Fibroblast of mammary gland (primary cell): Measurements from ENCODE around the gene CELSR3.

Experiments used
- DNase-seq: peaks from one replicate; pipeline ENCODE4 v3.0.0-alpha.2; 2010; ENCODE audit warnings: low read depth
- H3K4me3 ChIP-seq: 2 replicates; pipeline ENCODE4 v1.5.1; 2011; ENCODE audit warnings: low read depth, mild to moderate bottlenecking, low read length, moderate library complexity; ENCODE audit not compliant: control insufficient read depth
- TF ChIP-seq, protein P1 (sequence below): conservative IDR thresholded peaks from 2 replicates; pipeline ENCODE4 v1.5.1; 2011; ENCODE audit warnings: low read depth, low read length, inconsistent platforms; ENCODE audit not compliant: control insufficient read depth, insufficient read depth

Gene CELSR3

DNA sequence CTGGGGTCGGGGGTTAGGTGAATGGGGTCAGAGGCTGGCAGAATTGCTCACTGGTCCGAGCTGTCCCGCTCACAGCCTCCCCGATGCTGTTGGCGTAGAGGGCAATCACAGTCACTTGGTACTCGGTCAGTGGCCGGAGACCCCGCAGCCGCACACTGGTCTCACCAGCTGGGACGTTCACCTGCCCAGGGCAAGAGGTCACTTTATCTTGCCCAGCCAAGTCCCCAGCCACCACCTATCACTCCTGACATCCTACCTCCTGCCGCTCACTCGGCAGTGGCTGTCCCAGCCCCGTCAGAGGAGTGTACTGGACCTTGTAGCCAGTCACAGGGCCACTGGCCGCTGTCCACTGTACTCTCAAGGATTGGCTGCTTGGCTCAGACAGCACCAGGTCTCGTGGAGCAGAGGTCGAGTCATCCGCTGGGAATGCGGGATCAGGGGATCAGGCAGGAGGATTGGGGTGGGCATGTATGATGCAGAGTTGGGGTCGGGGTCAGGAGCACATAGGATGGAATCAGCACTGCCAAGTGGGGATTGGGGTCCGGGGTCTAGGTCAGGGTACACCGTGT, 70.1 kb downstream of the CELSR3 start:
- TF ChIP-seq, protein P1, sequence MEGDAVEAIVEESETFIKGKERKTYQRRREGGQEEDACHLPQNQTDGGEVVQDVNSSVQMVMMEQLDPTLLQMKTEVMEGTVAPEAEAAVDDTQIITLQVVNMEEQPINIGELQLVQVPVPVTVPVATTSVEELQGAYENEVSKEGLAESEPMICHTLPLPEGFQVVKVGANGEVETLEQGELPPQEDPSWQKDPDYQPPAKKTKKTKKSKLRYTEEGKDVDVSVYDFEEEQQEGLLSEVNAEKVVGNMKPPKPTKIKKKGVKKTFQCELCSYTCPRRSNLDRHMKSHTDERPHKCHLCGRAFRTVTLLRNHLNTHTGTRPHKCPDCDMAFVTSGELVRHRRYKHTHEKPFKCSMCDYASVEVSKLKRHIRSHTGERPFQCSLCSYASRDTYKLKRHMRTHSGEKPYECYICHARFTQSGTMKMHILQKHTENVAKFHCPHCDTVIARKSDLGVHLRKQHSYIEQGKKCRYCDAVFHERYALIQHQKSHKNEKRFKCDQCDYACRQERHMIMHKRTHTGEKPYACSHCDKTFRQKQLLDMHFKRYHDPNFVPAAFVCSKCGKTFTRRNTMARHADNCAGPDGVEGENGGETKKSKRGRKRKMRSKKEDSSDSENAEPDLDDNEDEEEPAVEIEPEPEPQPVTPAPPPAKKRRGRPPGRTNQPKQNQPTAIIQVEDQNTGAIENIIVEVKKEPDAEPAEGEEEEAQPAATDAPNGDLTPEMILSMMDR: no peak
- no peak overlapping the region for H3K4me3 ChIP-seq
- DNase-seq: peak; percentile 23

DNA sequence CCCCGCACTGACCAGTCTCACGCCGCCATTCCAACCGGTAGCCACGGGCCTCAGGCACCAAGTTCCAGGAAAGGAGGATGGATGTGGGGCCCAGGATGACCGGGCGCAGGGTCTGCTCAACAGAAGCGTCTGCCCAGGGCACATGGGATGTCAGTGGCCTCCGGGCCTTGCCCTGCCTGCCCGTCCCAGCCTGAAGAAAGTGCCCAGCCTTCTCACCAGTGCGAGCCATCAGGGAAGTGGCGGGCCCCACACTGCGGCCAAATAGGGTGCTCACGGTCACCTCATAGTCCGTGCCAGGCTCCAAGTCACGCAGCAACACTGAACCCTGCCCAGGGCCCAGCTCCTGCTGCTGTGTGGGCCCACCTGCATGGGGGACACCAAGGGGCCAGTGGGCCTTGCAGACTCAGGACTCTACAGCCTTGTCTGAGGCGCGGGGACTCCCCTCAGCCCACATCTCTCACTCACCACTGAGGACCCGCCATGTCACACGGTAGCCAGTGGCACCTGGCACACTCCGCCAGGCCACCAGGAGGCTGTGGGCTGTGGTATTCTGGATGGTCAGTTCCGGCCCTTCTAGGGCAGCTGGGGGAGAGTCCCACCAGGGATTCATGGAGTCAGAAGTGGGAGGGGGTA, 70.7 kb downstream of the CELSR3 start:
- H3K4me3 ChIP-seq: no peak overlapping the region
- DNase-seq: no peak
- TF ChIP-seq, protein P1: no peak

DNA sequence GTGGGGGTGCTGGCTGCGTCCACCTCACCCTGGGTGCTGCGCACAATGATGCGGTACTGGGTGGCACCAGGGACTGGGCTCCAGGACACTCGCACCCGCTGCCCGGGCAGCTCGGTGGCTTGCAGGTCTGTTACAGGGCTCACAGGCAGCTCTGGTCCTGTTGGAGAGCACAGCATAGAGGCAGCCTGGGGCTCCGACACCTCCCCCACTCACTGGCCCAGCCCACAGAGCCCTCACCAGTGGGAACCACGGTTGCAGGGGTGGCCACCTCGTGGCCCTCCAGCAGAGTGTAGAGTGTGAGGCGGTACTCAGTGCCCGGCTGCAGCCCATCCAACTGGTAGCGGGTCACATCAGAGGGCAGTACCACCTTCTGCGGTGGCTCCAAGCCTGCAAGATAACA, 71.2 kb downstream of the CELSR3 start:
- H3K4me3 ChIP-seq: no peak overlapping the region
- TF ChIP-seq, protein P1: no peak
- DNase-seq: no peak

DNA sequence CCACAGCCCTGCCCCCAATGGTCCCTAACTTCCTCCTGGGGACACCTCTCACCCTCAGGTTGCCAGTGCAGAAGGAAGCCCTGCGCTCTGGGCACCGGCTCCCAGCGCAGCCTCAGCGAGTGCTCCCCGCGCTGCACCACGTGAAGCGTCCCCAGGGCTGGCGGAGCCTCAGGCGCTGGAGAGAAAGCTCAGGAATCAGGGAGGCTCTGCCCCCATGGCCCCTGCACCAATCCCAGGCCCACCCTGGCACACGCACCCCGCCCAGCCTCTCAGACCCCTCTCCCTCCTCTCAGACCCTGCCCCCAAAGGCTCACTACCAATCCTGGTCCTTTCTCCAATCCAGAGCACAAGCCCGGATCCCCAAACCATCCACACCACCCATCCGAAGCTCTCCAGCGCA, 74.5 kb downstream of the CELSR3 start:
- TF ChIP-seq, protein P1: no peak
- H3K4me3 ChIP-seq: no peak overlapping the region
- DNase-seq: no peak

DNA sequence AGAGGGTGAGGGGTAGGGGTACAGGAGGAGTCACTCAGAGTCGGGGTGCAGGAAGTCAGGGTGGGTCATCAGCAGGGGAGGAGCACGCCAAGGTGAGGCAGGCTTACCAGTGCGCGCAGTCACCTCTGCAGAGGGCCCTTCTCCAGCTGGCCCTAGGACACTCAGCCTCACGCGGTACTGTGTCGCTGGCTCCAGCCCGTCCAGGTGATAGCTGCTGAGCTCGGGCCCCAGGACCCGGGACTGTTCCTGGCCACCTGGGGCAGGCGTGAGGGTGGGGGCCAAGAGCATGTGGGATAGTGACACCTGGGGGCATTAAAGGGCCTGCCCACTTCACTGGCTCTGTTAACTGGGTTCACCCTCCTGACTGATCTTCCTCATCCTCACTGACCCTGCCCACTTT, 75.0 kb downstream of the CELSR3 start:
- TF ChIP-seq, protein P1: no peak
- no peak overlapping the region for H3K4me3 ChIP-seq
- no peak for DNase-seq
